ENCODE measurements around the gene TMEM134.
"Not testable (repeated sequence)": the region's sequence is repeated elsewhere in the genome, so short reads cannot be mapped to it uniquely, and the experiment has no call there.

DNA sequence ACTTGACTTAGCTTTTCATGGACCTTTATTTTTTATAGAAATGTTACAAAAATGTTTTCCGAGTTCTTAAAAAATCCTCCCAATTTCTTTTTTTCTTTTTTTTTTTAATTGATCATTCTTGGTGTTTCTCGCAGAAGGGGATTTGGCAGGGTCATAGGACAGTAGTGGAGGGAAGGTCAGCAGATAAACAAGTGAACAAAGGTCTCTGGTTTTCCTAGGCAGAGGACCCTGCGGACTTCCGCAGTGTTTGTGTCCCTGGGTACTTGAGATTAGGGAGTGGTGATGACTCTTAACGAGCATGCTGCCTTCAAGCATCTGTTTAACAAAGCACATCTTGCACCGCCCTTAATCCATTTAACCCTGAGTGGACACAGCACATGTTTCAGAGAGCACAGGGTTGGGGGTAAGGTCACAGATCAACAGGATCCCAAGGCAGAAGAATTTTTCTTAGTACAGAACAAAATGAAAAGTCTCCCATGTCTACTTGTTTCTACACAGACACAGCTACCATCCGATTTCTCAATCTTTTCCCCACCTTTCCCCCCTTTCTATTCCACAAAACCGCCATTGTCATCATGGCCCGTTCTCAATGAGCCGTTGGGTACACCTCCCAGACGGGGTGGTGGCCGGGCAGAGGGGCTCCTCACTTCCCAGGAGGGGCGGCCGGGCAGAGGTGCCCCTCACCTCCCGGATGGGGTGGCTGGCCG lies 8.4 kb upstream of the TMEM134 start:
- TF ChIP-seq, protein P1, sequence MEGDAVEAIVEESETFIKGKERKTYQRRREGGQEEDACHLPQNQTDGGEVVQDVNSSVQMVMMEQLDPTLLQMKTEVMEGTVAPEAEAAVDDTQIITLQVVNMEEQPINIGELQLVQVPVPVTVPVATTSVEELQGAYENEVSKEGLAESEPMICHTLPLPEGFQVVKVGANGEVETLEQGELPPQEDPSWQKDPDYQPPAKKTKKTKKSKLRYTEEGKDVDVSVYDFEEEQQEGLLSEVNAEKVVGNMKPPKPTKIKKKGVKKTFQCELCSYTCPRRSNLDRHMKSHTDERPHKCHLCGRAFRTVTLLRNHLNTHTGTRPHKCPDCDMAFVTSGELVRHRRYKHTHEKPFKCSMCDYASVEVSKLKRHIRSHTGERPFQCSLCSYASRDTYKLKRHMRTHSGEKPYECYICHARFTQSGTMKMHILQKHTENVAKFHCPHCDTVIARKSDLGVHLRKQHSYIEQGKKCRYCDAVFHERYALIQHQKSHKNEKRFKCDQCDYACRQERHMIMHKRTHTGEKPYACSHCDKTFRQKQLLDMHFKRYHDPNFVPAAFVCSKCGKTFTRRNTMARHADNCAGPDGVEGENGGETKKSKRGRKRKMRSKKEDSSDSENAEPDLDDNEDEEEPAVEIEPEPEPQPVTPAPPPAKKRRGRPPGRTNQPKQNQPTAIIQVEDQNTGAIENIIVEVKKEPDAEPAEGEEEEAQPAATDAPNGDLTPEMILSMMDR (conservative IDR thresholded peaks at IDR 0.05; ENCODE audit: low read length), result not testable (repeated sequence)
- TF ChIP-seq EZH2phosphoT487 (IDR thresholded peaks at IDR 0.05; ENCODE audit: borderline replicate concordance, low read depth, low read length), result not testable (repeated sequence)

All from OCI-LY7 (cell line).